ENCODE data around the gene ENPP7.

ENPP7 gene

DNA sequence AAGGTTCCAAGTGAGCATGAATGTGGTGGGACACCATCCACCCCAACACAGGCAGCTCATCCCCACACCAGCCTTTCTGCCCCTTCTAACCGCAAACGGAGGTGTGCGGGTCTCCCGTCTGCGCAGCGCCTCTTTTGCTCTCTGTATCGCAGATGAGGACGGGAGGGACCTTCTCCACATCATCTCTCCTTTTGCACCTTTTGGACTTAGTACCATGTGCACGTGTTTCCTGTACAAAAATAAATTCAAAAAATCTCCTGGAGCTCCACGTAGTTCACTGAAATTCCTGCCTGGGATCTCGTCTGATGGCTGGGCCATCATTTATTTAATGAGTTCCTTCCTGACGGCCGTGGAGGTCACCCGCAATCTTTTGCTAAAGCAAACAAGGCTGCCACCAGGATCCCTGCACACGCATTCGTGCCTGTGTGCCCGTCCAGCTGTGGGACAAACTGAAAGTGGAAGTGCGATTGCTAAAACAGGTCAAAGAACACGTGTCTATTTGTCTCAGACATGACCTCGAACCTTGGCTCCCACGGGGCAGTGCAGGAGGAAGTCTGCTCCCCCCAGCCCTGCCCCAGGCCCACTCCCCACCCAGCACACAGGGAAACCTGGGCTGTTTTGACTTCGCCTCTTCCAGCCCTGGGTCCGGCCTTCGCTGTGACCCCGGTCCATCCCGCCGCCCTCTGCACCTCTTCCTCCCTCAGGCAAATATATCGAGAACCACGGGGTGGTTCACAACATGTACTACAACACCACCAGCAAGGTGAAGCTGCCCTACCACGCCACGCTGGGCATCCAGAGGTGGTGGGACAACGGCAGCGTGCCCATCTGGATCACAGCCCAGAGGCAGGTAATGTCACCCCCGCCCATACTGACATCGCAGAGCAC is 2.3 kb downstream of the ENPP7 start:
- DNase-seq, result peak; percentile 51

DNA sequence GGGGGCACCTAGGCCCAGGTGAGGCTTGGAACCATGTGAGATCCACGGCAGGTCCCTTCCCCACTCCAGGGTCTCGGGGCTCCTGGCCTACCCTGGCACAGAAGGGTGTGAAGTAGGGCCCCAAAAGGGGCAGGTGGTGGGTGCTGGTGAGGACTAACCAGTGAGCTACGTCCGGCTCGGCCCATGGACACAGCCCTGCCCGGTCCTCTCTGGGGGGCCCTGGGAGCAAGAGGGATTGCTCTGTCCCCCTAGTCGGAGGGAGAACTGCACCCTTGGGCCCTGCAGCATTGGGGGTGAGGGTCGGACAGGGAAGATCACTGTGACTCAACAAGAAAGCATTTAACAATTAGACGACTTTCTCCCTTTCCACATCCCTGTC is 2.9 kb downstream of the ENPP7 start:
- no peak for DNase-seq

DNA sequence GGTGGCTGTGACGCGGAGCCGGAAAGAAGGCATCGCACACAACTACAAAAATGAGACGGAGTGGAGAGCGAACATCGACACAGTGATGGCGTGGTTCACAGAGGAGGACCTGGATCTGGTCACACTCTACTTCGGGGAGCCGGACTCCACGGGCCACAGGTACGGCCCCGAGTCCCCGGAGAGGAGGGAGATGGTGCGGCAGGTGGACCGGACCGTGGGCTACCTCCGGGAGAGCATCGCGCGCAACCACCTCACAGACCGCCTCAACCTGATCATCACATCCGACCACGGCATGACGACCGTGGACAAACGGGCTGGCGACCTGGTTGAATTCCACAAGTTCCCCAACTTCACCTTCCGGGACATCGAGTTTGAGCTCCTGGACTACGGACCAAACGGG is 4.4 kb downstream of the ENPP7 start:
- DNase-seq, result no peak

DNA sequence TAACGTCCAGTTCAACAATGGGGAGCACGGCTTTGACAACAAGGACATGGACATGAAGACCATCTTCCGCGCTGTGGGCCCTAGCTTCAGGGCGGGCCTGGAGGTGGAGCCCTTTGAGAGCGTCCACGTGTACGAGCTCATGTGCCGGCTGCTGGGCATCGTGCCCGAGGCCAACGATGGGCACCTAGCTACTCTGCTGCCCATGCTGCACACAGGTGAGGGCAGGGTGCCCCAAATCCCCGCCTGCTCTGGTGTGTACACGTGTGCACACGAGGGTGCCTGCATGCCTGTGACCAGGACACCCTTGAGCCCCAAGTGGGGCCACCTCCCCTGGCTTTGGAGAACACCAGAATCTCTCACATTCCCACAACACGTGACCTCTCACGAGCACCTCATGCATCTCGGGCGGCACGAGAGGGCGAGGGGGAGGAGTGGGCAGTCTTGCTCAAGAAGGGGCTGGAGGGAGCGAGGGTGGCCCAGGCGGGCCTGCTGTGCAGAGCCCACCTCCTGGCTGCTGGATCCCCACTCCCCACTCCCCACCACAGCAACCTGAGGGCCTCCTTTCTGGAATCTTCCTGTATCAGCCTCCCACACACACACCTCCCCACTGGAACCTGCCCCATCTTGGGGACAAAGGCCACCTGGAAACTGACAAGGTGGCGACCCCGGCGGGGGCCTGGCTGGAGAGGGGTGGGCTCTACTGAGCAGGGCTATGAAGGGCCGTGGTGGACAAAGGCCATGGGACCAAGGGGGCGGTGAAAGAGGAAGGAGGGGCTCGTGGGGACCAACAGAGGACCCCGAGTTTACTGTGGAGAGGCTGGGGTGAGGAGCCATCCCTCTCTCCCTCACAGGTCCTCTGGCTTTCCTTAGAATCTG is 6.5 kb downstream of the ENPP7 start:
- no peak for DNase-seq

DNA sequence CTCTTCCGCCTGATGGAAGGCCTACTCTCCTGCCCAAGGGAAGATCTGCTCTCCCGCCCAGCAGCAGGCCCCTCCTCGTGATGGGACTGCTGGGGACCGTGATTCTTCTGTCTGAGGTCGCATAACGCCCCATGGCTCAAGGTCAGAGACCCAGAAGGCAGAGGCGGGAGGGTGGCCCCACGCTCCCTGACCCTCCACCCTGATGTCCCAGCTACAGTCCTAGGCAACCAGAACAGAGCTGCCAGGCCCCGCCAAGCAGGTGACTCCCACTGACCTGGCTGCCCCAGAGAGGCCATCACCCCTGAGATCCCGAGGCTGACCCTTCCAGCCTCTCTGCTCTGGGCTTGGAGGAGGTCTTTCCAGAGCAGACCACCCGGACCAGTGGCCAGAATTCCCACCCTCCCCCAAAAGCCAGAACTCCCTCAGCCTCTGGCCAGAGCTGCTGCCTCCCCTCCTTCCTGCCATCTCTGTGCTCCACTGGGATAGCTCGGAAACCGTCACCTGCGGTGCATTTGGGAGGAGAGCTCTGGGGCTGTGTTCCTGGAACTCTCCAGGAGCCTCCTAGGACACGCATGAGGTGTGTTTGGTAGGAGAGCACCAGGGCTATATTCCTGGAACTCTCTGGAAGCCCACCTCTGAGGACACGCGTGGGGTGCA is 7.3 kb downstream of the ENPP7 start:
- no peak for DNase-seq

DNA sequence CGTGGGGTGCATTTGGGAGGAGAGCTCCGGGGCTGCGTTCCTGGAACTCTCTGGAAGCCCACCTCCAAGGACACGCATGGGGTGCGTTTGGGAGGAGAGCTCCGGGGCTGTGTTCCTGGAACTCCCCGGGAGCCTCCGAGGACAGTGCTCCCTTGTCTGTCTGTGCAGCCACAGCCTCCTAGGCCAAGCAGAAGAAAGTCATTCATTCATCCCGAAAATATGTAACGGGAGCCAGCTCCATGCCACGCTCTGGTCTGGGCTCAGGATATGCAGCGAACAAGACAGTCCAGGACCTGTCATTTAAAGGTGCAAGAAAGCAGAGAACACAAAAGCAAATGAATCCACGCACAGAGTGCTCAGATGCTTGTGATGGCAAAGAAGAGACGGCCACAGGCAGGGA is 7.9 kb downstream of the ENPP7 start:
- no peak for DNase-seq

DNA sequence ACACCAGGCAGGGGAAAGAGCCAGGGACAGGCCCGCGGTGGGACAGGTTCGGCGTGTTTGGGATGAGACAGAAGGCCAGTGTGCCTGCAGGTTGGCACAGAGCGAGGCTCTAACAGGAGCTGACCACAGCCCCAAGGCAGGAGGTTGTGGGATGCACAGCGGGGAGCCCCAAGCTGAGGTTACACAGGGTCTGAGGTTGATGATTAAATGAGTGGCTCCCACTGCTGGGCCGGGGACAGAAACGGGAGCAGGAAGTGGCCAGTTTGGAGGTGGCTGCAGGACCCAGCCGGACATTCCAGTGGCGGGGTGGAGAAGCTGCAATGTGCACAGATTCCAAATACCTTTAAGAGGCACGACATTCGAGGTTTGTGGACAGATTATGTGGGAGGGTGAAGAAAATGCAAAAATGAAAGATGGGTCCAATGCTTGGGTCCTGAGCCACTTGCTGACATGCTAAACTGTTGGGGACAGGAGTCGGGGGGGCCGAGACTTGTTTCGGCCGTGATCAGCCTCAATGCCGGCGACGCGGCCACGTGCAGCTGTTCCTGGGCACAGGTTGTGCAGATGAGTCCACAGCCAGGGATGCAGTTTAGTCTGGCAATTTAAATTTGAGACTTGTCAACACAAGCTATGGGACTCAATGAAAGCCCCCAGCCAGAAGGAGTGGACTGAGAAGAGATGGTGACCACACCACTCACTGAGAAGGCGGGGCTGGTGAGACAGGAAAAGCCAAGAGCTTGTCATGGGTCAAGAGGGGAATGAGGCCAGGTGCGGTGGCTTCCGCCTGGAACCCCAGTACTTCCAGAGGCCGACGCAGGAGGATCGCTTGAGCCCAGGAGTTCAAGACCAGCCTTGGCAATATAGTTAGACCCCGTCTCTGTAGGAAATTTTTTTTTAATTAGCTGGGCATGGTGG is 8.7 kb downstream of the ENPP7 start:
- DNase-seq, result no peak

DNA sequence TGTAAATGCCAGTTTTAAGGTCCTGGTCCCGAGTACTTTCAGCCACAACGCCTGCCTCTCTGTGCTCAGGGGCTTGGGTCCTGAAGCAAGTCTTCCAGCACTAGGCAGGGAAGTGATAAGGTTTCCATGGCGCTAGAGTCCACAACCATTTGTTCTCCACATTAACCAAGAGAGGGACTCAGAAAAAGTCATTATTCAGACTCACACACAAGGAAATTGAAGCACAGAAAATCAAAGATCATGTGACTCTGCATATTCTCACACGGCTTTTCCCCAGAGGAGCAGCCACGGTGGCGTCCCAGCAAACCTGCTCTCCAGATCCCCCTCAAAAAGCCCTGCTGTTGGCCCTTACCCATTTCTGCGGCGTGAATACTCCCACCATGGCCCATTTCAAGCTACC is 9.7 kb downstream of the ENPP7 start:
- no peak for DNase-seq

DNA sequence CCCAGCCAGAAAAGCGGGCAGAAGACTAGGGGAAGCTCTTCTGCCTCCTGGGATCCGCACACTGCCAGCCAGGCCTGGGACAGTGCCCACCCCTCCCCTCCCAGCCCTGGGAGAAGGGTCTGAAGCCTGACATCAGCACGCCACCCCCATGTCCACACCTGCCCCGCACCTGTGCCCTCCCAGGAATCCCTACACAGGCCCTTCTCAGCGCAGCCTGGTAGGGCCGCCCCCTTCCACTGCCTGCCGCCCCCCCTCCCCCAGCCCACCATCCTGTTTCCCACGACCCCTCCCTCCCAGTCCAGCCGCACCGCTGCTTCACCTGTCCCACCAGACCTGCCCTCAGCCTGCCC is 10.6 kb downstream of the ENPP7 start:
- no peak for DNase-seq

DNA sequence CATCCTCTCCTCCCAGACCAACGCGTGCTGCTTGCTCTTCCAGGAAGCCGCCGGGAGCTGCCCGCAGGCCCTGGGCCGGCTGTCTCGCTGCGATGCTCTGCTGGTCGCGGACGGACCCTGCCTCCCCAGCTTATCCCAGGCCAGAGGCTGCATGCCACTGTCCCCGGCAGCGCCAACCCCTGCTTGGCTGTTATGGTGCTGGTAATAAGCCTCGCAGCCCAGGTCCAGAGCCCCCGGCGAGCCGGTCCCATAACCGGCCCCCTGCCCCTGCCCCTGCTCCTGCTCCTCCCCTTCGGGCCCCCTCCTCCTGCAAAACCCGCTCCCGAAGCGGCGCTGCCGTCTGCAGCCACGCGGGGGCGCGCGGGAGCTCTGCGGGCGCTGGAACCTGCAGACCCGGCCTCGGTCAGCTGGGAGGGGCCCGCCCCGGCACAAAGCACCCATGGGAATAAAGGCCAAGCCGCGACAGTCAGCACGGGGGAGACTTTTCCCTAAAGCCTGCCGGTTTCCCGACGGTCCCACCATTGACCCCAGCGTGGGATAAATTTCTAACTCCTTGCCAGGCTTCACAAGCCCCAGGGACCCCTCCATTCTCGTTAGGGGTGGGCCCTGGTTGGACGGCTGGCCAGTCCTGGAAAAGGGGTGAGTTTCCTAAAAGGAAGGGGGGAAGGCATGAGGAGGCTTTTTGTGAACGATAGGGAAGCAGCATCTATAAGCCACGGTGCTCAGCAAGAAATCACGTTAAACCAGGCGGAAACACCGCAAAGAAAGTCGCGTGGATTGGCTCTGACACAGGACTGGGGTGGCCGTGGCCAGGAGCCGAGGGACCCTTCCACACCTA is 11.2 kb downstream of the ENPP7 start:
- peak; percentile 70 for DNase-seq

DNA sequence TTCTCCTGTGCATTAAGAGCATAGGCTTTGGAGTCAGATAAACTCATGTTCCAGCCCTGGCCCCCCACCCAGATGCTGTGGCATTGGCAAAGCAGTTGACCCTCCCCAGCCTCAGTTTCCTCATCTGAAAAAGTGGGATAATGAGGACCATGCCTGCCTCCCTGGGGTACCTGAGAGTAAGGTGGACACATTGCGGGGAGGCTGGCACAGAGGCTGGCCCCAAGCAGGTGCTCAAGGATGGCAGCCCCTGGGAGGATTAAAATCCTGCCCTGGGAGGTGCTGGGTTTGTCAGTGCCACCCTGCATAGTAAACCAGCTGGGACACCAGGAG is 11.8 kb downstream of the ENPP7 start:
- DNase-seq, result no peak

DNA sequence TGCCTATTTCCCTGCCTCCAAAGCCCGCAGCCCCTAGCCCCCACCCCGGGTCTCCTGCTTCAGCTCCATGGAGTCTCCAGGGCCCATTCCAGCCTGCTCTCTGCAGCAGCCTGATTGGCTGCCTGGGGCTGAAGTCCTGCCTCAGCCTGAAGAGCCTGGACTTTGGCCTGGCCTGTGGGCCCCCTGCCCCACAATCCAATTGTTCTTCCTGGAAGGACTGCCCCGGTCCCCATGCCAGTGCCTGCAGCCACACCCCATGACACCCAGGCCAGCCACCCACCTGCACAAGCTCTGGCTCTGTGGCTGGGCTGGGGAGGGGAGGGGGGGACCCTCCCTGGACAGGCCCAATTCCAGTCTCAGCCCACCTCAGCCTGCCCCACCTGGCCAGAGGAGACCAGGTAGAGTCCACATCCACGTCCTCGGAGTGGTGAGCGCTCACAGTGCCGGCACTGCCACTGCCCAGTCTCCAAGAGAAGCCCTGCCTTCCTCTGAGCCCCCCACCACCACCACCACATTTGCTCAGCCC is 12.3 kb downstream of the ENPP7 start:
- no peak for DNase-seq

DNA sequence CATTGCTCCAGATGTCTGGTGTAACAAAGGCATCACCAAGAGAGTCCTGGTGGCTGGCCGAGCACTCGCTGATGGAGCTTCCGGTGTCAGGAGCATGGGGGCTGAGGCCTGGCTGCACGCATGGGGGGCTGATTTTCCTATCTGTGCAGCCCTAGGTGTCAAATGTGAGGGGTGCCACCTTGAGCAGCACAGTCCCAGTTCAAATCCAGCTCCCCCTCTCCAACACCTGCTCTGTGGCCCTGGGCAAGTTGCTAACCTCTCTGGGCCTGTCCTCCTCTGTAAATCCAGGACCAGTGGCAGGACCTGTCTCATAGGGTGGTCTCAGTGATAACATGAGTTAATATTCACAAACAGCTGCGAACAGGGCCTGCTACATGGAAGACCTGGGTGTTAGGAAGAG is 12.9 kb downstream of the ENPP7 start:
- DNase-seq, result no peak

DNA sequence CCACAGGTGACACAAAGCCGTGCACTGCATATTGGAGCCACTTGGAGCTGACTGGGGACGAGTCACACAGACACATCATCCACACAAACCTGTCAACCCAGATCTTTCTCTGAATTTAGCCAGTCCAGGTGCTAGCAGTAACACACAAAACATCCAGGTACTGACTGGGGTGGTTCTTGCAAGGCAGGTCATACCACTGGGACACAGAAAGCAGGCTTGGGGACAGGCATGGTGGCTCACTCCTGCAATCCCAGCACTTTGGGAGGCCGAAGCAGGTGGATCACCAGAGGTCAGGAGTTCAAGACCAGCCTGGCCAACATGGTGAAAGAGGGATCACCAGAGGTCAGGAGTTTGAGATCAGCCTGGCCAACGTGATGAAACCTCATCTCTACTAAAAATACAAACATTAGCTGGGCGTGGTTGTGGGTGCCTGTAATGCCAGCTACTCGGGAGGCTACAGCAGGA is 14.9 kb downstream of the ENPP7 start:
- DNase-seq, result no peak

DNA sequence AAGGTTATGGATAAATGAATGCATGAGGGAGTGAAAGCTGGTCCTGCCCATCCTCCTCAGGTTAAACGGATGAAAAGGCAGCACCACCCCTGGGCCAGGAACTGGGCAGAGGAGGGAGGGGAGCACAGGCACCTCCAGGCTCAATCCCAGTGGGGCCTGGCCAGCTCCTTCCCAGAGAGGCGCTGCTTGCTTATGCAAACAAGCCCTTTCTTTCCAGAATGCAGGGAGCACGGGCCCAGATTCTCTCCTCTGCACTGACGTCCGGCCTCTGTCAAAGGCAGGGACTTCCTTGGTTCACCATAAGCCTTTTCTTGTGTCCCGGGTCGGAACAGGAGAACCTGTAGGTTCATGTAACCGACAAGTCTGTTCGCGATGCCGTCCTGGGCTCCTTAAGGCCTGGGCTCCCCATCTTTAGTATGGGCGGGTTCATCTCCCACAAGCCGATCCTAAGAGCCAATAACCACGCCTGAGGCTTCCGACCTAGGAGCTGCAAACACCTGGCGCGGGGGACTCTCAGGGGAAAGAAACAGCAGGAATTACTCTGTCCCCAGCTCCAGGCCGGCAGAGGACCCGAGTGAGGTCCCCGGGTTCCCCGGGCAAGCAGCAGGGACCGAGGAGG is 16.3 kb downstream of the ENPP7 start:
- DNase-seq, result no peak

DNA sequence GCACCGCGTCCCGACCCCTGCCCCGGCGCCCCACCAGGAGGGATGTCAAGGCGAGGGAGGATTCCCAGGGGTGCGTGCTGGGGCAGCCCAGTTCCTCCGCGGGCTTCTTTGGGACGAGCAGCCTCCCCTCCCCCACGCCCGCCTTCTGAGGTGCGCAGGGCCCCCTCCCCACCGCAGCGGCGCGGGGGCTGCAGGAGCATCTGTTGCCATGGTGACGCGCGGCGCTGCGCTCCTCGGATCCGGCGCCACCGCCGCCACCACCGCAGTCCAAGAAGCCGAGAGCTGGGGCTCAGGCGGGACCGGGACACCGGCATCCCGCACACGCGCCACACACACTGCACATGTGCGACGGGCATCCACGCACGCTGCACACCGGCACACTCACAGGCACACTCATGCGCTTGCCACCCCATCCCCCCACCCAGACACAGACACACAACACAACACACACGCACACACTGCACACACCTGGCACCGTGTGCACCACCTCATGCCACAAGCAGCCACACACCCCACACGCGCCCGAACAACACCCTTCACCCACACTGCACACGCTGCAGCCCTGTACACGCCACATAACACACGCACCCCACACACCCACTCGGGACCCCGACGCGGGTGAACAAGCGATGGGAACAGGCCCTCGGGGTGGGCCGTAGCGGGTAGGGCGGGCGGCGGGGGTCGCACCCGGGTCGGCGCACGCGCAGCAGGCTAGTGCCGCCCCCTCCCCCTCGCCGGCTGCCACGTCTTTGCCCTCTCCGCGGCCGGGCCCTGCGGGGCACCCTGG is 17.0 kb downstream of the ENPP7 start:
- DNase-seq, result no peak

DNA sequence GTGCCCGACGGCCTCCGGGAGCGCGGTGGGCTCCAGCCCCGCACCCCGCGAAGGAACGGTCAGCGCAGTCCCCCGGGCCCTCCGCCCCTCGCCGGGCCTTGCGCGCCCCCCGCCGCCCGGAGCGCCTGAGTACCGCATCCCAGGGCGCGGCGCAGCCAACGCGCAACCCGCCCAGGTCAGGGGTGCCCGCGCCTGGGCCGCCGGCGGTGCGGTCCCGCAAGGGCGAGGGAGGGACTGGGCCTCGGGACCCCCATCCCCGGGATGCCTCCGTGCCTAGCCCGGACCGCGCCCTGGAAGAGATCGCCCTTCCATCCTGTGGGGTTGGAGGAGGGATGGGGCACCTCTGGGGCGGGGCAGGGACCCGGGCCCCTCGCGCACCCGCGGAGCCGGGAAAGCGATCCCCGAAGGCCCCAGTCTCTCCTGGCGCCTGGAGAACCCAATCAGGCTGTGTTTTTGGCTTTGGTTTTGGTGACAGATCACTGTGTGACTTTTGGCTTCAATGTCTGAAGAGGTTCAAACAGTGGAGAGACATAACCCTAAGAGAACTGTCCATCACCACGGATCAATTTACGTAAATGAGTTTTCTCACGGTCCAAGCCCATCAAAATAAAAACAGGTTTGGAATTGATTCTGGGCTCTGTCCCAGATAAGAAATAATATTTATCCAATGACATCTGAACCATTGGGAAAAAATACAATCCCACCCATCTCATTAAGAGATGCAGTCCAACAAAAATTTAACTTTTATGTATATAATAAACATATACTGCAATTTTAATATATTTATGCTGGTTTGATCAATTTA is 17.8 kb downstream of the ENPP7 start:
- DNase-seq, result no peak

DNA sequence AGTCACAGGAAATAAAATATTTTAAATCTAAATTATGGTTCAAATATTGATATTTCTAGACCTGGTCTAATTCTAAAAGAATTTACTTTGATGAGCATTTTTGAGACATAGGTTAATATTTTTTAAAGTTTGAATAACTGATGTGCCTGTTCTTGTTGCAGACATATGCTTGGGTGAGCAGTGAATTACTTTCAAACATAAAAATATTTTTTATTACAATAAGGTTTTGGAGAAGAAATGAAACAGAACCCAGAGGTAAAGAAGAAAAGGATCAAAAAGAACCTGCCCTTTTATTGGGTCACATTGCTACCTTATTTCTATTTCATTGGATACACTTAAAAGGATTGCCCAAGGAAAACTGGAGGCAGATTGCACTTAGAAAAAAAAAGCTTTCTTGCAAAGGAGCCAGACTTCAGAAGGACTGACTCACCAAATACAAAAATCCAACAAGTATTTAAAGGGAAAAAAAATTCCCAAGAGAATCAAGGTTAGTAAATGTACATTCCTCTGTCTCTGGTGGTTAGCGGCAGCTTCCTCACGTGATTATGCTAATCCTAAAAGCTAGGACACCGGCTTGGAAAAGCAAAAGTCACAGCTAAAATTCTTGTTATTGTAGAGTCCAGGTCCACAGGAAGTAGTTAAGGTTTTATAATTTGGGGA is 18.5 kb downstream of the ENPP7 start:
- DNase-seq, result no peak

DNA sequence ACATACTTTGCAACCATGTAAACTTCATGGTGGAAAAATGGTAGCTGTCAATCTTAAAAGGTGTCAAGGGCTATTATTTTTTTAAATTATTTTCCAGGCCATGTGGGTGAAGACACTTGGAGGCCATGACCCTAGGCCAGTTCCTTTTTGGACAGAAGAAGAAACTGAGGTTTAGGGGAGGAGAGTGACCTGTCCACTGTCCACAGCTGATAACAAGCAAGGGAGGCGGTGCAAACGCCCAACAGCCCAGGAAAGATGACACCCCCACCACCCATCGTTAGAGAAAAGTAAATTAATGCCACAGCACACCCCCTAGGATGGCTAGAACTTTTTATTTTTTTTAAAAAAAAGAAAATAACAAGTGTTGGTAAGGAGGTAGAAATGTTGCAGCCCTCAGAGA is 19.2 kb downstream of the ENPP7 start:
- no peak for DNase-seq

Measured in CD4-positive, alpha-beta T cell treated with Interferon gamma for 1 hour (primary cell).